HL-60 (cell line): ENCODE data around the gene TEAD4.

Experiments used
- CTCF ChIP-seq: IDR thresholded peaks from one replicate; pipeline ENCODE4 v1.5.1; 2011; ENCODE audit warnings: low read length, control low read depth, inconsistent platforms; ENCODE audit not compliant: insufficient read depth
- GABPA ChIP-seq: IDR thresholded peaks from 2 replicates; pipeline ENCODE4 v1.6.1; 2012; ENCODE audit warnings: low read depth
- POLR2AphosphoS5 ChIP-seq: IDR thresholded peaks from 2 replicates; pipeline ENCODE4 v1.6.1; 2012; ENCODE audit warnings: low read depth
- REST ChIP-seq: IDR thresholded peaks from 2 replicates; pipeline ENCODE4 v1.6.1; 2012; ENCODE audit warnings: low read depth; ENCODE audit not compliant: insufficient replicate concordance
- SPI1 ChIP-seq: IDR thresholded peaks from 2 replicates; pipeline ENCODE4 v1.6.1; 2012; ENCODE audit warnings: low read depth, mild to moderate bottlenecking, borderline replicate concordance

- TF ChIP-seq CTCF: no peak
- no peak for TF ChIP-seq POLR2AphosphoS5
- TF ChIP-seq GABPA: no peak
- no peak for TF ChIP-seq REST
- TF ChIP-seq SPI1: no peak
These were observed 29.3 kb downstream of the TEAD4 start for GRCh38 chr12:2988494-2988893.
